GM18520 (cell line): ENCODE data around the gene RASGRF2.
"Not testable (repeated sequence)": the region's sequence is repeated elsewhere in the genome, so short reads cannot be mapped to it uniquely, and the experiment has no call there.

ENCODE experiments used
- ATAC-seq: cut with Tn5 transposase; IDR thresholded peaks from one replicate; pipeline ENCODE4 v1.9.1; 2021; ENCODE audit not compliant: unreplicated experiment

Gene RASGRF2

GRCh38 chr5:81020478-81021167, 60.5 kb downstream of the RASGRF2 start:
- ATAC-seq = no peak

DNA sequence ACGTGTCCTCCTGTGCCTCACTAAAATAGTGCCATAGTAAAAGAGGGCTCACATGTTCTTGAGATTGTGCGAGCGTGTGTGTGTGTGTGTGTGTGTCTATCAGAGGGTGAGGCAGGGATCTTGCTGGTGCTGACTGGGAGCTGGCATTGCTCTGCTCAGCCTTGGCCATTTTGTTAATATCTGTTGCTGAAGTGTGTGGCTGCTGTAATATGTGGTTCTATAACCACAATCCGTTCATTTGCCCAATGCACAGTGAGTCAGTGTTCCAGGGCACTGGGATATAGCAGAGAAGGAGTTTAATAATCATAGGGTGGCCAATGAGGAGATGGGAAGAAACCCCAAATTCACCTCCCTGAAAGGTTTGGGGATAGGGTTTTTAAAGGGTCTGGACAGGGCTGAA, 61.3 kb downstream of the RASGRF2 start:
- ATAC-seq = no peak

DNA sequence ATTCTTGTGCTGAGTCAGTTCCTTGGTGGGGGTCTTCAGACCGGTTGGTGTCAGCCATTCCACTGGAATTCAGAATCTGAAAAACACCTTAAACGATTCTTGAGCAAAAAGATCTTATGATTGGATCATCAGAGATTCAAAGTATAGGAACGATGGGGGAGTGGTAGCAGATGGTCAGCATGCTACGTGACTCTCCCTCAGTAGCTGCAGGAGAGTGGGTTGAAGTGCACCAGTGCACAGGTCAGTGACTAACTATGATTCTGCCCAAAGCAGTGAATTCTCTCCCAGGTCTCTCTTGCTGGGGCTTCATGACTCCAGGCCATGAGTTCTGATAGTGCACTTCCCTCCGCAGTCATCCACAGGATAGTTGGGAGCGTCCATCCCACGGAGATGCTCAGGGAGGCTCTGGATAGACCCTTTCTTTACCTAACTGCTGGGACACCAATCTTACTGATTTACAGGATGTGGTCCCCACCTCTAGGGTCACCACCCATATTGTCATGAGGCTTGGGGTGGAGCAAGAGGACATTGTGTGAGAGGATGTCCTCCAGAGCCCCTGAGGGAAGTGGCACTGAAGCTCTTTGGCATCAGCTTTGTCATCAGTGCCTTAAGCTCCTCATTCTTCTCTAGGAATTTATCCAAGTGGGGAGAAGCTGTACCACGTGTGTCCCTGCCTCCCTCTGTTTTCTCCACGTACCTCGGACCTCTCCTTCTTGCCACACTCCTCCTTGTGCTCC, 62.0 kb downstream of the RASGRF2 start:
- ATAC-seq = no peak

- ATAC-seq = no peak
Measured at GRCh38 chr5:81022688-81023084, 62.5 kb downstream of the RASGRF2 start.

- ATAC-seq = no peak
Measured at GRCh38 chr5:81023261-81023970, 63.3 kb downstream of the RASGRF2 start.

DNA sequence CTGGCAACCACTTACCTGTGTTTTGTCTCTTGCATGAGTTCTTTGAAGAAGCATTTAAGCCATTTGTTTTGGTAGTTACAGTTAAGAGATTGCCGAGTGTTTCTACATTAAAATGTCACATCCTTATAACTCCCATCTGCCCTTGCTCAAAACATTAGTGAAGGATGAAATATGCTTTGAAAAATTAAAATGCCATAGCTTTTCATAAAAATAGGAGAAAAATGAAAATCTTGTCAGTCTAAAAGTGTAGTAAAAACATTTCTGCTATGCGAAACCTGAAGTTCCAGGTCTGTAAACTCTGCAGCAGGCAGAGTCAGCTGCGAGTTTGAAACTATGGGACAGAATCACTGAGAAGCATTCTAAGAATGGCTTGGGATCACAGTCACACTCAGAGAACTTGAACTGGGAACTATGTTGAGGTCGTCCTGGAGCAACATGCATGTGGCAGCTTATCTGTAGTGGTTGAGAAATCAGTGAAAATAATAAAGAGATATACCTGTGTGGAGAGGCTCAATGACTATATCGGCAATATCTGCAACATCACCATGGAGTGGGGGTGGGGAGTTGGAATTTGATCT, 67.4 kb downstream of the RASGRF2 start:
- ATAC-seq = no peak

DNA sequence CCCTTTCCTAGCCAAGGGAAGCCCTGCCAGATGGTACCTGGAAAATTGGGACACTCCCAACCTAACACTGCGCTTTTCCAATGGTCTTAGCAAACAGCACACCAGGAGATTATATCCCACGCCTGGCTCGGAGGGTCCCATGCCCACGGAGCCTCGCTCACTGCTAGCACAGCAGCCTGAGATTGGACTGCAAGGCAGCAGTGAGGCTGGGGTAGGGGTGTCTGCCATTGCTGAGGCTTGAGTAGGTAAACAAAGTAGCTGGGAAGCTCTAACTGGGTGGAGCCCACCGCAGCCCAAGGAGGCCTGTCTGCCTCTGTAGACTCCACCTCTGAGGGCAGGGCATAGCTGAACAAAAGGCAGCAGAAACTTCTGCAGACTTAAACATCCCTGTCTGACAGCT, 68.7 kb downstream of the RASGRF2 start:
- not testable (repeated sequence) for ATAC-seq

DNA sequence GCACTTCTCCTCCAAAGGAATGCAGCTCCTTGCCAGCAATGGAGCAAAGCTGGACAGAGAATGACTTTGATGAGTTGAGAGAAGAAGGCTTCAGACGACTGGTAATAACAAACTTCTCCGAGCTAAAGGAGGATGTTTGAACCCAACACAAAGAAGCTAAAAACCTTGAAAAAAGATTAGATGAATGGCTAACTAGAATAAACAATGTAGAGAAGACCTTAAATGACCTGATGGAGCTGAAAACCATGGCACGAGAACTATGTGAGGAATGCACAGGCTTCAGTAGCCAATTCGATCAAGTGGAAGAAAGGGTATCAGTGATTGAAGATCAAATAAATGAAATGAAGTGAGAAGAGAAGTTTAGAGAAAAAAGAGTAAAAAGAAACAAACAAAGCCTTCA, 69.6 kb downstream of the RASGRF2 start:
- ATAC-seq = not testable (repeated sequence)

- ATAC-seq = not testable (repeated sequence)
Measured at GRCh38 chr5:81030236-81031034, 70.3 kb downstream of the RASGRF2 start.

- ATAC-seq = no peak
Measured at GRCh38 chr5:81035522-81035921, 75.4 kb downstream of the RASGRF2 start.

DNA sequence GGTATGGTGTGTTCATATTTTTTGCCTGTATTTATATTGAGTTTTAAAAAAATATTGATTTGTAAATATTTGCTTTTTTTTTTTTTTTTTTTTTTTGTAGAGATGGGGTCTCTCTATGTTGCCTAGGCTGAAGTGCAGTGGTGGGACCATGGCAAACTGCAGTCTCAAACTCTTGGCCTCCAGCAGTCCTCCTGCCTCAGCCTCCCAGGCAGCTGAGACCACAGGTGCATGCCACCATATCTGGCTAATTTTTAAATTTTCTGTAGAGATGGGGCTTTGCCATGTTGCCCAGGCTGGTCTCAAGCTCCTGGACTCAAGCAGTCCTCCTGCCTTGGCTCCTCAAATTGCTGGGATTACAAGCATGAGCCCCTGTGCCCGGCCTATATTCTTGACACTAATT, 78.3 kb downstream of the RASGRF2 start:
- ATAC-seq = no peak

DNA sequence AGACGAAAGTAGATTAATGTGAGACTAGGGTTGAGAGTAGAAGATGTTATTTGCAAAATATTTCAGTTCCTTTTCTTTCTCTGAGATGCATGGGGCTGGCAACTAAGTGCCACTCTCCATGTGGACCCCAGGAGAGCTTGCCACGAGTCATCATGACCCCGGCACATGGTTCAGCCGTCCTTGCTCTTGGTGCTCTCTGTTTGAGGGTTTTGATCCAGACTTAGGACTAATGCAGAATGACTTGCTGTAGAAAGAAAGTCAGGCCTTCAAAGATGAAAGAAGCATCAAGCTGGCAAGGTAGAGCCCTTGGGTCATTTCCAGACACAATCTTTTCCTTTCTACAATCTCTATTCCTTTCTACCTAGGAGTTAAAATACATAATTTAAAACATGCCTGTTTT, 84.7 kb downstream of the RASGRF2 start:
- no peak for ATAC-seq

DNA sequence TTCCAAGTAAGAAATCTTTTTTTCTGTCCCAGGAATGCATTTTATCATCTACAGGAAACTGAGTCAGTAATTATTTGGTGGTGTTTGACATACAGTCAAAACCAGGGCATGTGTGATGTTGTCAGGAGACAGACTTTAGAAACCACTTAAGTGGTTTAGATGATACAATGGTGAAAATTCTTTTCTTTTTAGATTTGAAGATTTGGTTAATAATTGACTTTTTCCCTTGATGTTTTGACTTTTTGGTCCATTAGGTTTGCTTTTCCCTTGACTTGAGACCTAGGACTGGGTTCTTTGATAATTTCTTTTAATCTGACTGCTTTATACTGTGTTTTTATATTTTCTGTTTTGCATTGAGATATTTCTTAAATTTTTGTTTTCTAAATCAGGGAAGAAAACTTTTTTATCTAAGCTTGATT, 85.2 kb downstream of the RASGRF2 start:
- no peak for ATAC-seq

DNA sequence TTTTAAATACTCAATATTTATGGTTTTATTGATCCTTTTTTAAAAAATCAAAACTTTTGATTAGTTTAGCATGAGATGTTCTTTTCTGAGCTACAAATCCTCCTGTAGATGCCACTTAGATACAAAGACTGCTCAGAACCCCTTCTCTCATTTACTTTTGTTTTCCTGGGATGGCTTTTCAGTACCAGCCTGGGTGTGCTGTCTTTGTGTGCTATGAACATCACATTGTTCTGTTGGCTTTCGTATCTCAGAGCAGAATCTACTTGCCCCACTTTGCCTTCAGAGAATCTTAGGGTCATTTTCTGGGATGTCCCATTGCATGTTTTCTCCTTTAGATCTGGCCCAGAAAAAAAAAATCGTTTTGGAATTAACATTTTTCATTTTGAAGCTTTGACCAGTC, 85.9 kb downstream of the RASGRF2 start:
- no peak for ATAC-seq

DNA sequence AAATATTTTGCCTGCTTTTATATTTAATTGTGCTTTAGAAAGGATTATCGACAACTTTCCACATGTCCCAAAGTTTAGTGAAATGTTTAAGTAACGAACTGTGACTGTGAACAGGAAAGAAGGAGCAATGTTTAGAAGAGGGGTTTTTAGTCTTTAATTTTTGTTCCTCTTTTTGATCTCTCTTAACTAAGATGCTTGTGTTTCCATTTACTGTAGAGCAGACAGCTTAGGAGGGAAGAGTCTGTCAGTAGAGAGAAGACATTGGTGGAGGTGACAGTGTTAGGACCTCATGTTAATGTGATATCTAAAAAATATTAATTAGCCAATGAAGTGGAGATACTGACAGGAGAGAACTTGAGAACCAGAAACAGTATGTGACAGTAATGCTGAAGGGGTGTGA, 92.2 kb downstream of the RASGRF2 start:
- no peak for ATAC-seq

DNA sequence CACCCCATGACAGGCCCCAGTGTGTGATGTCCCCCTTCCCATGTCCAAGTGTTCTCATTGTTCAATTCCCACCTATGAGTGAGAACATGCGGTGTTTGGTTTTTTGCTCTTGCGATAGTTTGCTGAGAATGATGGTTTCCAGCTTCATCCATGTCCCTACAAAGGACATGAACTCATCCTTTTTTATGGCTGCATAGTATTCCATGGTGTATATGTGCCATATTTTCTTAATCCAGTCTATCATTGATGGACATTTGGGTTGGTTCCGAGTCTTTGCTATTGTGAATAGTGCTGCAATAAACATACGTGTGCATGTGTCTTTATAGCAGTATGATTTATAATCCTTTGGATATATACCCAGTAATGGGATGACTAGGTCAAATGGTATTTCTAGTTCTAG, 93.1 kb downstream of the RASGRF2 start:
- ATAC-seq = not testable (repeated sequence)

GRCh38 chr5:81058121-81058520, 98.0 kb downstream of the RASGRF2 start:
- no peak for ATAC-seq

DNA sequence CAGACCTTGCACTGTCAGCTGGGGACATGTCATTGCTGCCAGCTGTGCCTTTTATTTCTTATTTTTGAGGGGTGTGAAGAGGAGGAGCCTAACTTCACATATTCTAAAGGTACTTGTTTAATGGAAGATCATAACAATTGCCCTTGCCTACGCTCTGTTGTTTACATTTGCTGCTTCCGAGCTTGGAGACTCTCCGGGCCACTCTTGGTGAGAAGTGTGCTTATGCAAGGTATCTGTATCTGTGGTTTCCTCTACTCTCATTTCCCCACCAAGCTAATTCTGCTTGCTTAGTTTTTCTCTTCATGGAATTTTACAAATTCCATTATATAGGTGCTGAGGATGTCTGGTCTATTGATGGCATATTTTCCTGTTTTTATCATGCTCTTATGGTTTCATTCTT, 105.3 kb downstream of the RASGRF2 start:
- no peak for ATAC-seq

DNA sequence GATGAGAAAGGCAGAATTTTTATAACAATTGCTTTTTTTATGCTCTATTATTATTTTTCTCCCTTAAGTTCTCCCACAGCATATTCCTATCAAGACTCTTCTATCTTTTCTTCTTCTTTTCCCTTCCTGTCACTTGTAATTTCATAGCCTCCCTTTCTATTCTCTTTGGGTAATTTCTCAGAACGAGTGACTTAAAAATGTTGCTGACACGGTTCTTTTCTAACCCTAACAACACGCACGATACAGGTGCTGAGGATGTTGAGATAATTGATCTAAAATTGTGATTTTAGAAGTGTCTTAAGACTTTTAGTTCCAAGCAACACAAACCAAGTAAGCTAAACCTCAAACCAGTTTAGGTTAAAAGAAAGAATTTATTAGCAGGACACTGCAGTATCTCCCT, 105.9 kb downstream of the RASGRF2 start:
- ATAC-seq = no peak

- ATAC-seq = no peak
Measured at GRCh38 chr5:81067406-81067805, 107.2 kb downstream of the RASGRF2 start.

GRCh38 chr5:81068063-81068462, 107.9 kb downstream of the RASGRF2 start:
- no peak for ATAC-seq
